ENCODE data around the gene NDUFS3.

The NDUFS3 gene

GRCh38 chr11:47587723-47588326 lies 9.0 kb downstream of the NDUFS3 start:
- H3K27ac ChIP-seq: no peak overlapping the region
- no peak for TF ChIP-seq CTCF (conservative IDR thresholded peaks at IDR 0.05)
- no peak for TF ChIP-seq ZFX (IDR thresholded peaks at IDR 0.05)

GRCh38 chr11:47589118-47589517 lies 10.2 kb downstream of the NDUFS3 start:
- TF ChIP-seq CTCF (conservative IDR thresholded peaks at IDR 0.05): no peak
- no peak for TF ChIP-seq ZFX (IDR thresholded peaks at IDR 0.05)

GRCh38 chr11:47589584-47589976 lies 10.7 kb downstream of the NDUFS3 start:
- no peak for TF ChIP-seq CTCF (conservative IDR thresholded peaks at IDR 0.05)
- TF ChIP-seq ZFX (IDR thresholded peaks at IDR 0.05): no peak
- H3K27ac ChIP-seq: no peak overlapping the region

More at GRCh38 chr11:47589118-47589517, 10.2 kb downstream of the NDUFS3 start:
- no peak overlapping the region for H3K27ac ChIP-seq

GRCh38 chr11:47589977-47590861 lies 11.3 kb downstream of the NDUFS3 start:
- no peak for TF ChIP-seq ZFX (IDR thresholded peaks at IDR 0.05)

GRCh38 chr11:47591764-47592163 lies 12.9 kb downstream of the NDUFS3 start:
- H3K27ac ChIP-seq: no peak overlapping the region
- TF ChIP-seq CTCF (conservative IDR thresholded peaks at IDR 0.05) (no peak), ZFX (IDR thresholded peaks at IDR 0.05) (no peak)

More at GRCh38 chr11:47589977-47590861, 11.3 kb downstream of the NDUFS3 start:
- no peak overlapping the region for H3K27ac ChIP-seq

- no peak overlapping the region for H3K27ac ChIP-seq
- no peak for TF ChIP-seq CTCF (conservative IDR thresholded peaks at IDR 0.05)
- no peak for TF ChIP-seq ZFX (IDR thresholded peaks at IDR 0.05)
Measured at GRCh38 chr11:47592251-47592650, 13.4 kb downstream of the NDUFS3 start.

GRCh38 chr11:47592970-47593369 lies 14.1 kb downstream of the NDUFS3 start:
- H3K27ac ChIP-seq: no peak overlapping the region
- TF ChIP-seq ZFX (IDR thresholded peaks at IDR 0.05): no peak
- TF ChIP-seq CTCF (conservative IDR thresholded peaks at IDR 0.05): no peak

All from C4-2B (cell line).